ENCODE results near the gene JOSD2.

The JOSD2 gene

DNA sequence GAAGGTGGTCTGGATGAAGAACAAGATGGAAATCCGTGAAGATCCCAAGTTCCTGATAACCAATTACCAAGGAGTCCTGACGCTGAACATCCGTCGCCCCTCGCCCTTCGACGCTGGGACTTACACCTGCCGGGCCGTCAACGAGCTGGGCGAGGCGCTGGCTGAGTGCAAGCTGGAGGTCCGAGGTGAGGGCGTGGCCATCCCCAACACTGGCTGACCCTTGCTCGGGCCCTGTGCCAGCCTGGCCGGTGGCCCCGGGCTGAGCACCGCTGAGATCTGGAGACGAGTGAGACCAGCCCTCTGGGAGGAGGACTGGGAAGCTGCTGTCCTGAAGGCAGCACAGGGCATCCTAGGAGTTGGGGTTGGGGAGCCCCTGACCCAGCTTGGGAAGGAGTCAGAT lies 46.6 kb downstream of the JOSD2 start:
- Histone ChIP-seq H3K27ac (no peak overlapping the region), H2AFZ (no peak overlapping the region), H3K9me3 (ENCODE audit: control insufficient read depth, low read length) (no peaks in the 10 kb centered on the region), H3K9ac (no peak overlapping the region), H3K79me2 (no peaks in the 10 kb centered on the region), H3K4me2 (ENCODE audit: low read length) (no peak overlapping the region), H3K4me1 (no peaks in the 10 kb centered on the region), H3K4me3 (ENCODE audit: low read depth, low read length) (no peak overlapping the region), H3K27me3 (ENCODE audit: control insufficient read depth, insufficient read depth, low read length) (no peaks in the 10 kb centered on the region), H3K36me3 (ENCODE audit: control insufficient read depth, insufficient read depth, low read length) (no peaks in the 10 kb centered on the region)
- TF ChIP-seq, protein P1, sequence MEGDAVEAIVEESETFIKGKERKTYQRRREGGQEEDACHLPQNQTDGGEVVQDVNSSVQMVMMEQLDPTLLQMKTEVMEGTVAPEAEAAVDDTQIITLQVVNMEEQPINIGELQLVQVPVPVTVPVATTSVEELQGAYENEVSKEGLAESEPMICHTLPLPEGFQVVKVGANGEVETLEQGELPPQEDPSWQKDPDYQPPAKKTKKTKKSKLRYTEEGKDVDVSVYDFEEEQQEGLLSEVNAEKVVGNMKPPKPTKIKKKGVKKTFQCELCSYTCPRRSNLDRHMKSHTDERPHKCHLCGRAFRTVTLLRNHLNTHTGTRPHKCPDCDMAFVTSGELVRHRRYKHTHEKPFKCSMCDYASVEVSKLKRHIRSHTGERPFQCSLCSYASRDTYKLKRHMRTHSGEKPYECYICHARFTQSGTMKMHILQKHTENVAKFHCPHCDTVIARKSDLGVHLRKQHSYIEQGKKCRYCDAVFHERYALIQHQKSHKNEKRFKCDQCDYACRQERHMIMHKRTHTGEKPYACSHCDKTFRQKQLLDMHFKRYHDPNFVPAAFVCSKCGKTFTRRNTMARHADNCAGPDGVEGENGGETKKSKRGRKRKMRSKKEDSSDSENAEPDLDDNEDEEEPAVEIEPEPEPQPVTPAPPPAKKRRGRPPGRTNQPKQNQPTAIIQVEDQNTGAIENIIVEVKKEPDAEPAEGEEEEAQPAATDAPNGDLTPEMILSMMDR (IDR thresholded peaks at IDR 0.05) = no peak

DNA sequence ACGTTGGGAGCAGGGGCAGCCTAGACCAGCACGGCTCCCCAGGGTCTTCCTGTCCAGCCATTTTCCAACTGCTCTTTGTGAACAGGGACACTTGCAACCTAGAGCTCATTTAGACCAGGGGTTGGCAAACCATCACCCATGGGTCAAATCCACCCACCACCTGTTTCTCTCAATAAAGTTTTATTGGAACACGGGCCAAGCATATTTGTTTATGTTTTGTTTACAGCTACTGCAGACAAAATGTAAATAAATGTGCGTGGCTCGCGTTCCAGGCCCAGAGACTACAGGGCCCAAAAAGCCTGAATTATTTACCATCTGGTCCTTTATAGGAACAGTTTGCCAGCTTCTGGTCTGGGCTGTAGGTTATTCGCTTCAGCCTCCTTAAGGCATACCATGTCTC lies 48.0 kb downstream of the JOSD2 start:
- no peaks in the 10 kb centered on the region for H3K36me3 ChIP-seq (ENCODE audit: control insufficient read depth, insufficient read depth, low read length)
- H3K27me3 ChIP-seq (ENCODE audit: control insufficient read depth, insufficient read depth, low read length) = no peaks in the 10 kb centered on the region
- H3K4me3 ChIP-seq (ENCODE audit: low read depth, low read length) = no peak overlapping the region
- H3K79me2 ChIP-seq = no peaks in the 10 kb centered on the region
- no peak overlapping the region for H3K27ac ChIP-seq
- TF ChIP-seq, protein P1 (IDR thresholded peaks at IDR 0.05) = no peak
- H2AFZ ChIP-seq = no peak overlapping the region
- H3K9ac ChIP-seq = no peak overlapping the region
- no peaks in the 10 kb centered on the region for H3K9me3 ChIP-seq (ENCODE audit: control insufficient read depth, low read length)
- H3K4me2 ChIP-seq (ENCODE audit: low read length) = no peak overlapping the region
- no peaks in the 10 kb centered on the region for H3K4me1 ChIP-seq

DNA sequence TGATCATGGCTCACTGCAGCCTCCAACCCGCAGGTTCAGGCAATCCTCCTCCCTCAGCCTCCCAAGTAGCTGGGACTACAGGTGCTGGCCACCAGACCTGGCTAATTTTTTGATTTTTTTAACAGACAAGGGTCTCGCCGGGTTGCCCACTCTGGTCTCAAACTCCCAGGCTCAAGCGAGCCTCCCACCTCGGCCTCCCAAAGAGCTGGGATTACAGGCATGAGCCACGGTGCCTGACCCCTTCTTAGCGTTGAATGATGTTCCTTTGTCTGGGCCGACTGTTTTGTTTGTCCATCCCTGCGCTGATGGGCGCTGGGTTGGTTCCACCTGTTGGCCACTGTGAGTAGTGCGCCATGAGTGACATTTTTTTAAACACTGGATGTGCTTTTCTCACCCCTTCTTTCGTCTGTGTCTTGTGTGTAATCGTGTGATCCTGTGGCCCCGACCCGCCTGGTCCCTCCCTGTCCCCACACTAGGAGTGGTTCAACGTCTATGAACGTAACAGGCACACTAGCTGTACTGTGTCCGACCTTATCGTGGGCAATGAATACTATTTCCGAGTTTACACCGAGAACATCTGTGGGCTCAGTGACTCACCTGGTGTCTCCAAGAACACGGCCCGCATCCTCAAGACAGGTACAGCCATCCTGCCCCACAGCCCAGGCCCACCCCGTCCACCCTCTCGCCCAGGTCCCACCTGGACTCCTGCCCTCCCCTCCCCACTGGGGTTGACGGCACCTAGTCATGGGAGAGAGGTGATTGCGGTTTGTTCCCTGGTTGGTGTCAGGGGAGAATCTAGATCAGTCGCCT lies 49.7 kb downstream of the JOSD2 start:
- H3K9ac ChIP-seq = no peak overlapping the region

DNA sequence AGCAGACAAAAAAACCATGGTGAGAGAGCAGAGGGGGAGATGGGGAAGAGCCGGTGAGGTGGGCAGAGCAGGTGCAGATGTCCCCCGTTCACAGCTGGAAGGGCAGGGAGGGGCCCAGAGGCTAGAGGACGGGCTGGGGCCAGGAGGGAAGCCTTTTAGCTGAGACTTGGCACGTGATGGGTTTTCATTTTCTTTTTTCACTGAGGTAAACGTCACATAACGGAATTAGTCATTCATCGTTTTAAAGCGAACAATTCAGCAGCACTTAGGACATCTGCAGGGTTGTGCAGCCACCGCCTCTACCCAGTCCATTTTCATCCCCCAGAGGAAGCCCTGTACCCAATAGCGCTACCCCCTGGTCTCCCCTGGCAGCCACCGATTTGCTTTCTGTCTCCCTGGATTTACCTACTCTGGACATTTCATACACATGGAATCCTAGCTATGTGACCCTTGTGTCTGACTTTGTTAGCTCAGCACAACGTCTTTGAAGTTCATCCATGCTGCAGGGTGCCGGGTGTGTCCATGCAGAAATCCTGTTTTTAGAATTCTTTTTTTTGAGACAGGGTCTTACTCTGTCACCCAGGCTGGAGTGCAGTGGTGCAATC lies 50.7 kb downstream of the JOSD2 start:
- Histone ChIP-seq H3K36me3 (ENCODE audit: control insufficient read depth, insufficient read depth, low read length) (no peaks in the 10 kb centered on the region), H3K9me3 (ENCODE audit: control insufficient read depth, low read length) (no peaks in the 10 kb centered on the region), H3K4me2 (ENCODE audit: low read length) (no peak overlapping the region), H3K79me2 (no peaks in the 10 kb centered on the region), H3K9ac (no peak overlapping the region), H2AFZ (no peak overlapping the region), H3K27ac (no peak overlapping the region), H3K27me3 (ENCODE audit: control insufficient read depth, insufficient read depth, low read length) (no peaks in the 10 kb centered on the region), H3K4me1 (no peaks in the 10 kb centered on the region), H3K4me3 (ENCODE audit: low read depth, low read length) (no peak overlapping the region)
- TF ChIP-seq, protein P1 (IDR thresholded peaks at IDR 0.05) = no peak

More for the DNA sequence above, 49.7 kb downstream of the JOSD2 start:
- H3K79me2 ChIP-seq = no peaks in the 10 kb centered on the region
- H3K27me3 ChIP-seq (ENCODE audit: control insufficient read depth, insufficient read depth, low read length) = no peaks in the 10 kb centered on the region
- no peak overlapping the region for H3K27ac ChIP-seq
- no peaks in the 10 kb centered on the region for H3K36me3 ChIP-seq (ENCODE audit: control insufficient read depth, insufficient read depth, low read length)
- TF ChIP-seq, protein P1 (IDR thresholded peaks at IDR 0.05) = peak; percentile 90
- peak overlapping the region; percentile 59 for H2AFZ ChIP-seq
- no peak overlapping the region for H3K4me3 ChIP-seq (ENCODE audit: low read depth, low read length)
- no peak overlapping the region for H3K4me2 ChIP-seq (ENCODE audit: low read length)
- no peaks in the 10 kb centered on the region for H3K9me3 ChIP-seq (ENCODE audit: control insufficient read depth, low read length)
- H3K4me1 ChIP-seq = no peaks in the 10 kb centered on the region

Measured in parathyroid adenoma (tissue), 2 donors.